ENCODE results near the gene MRPS24.
"Not testable (repeated sequence)": the region's sequence is repeated elsewhere in the genome, so short reads cannot be mapped to it uniquely, and the experiment has no call there.

GRCh38 chr7:43830917-43831316 lies 38.4 kb downstream of the MRPS24 start:
- not testable (repeated sequence) for TF ChIP-seq CTCF (IDR thresholded peaks at IDR 0.05; ENCODE audit: borderline replicate concordance, extremely low read depth, low read length, poor library complexity, severe bottlenecking); EZH2 (IDR thresholded peaks at IDR 0.05; ENCODE audit: borderline replicate concordance, low read depth, low read length, severe bottlenecking)
